Endothelial cell of umbilical vein (primary cell): ENCODE results near the gene TARDBP. TPM values are rescaled to one million over a fixed set of nuclear protein-coding genes. Genes with fewer than 3 reads are reported as not detected.

ENCODE experiments used
- BruUV-seq: library from RNA; stranded (reverse); fragments of 400-500 nt; replicated peaks from 2 replicates; lab custom pipeline; 2021; lab: Mats Ljungman, UMichigan
- CTCF ChIA-PET: fragments of 300-600, 350-600 bp; sonication (Branson Sonifier 250); formaldehyde crosslinking; loops from one replicate; lab custom pipeline; 2021; ENCODE audit warnings: antibody characterized with exemption, inconsistent platforms; lab: Charles Lee
- POLR2A ChIA-PET: fragments of 300-600, 350-600 bp; sonication (Branson Sonifier 250); formaldehyde crosslinking; loops from one replicate; lab custom pipeline; 2021; ENCODE audit warnings: antibody characterized with exemption, inconsistent platforms; lab: Charles Lee
- DNase-seq: peaks from one replicate; pipeline ENCODE4 v3.0.0-alpha.2; 2011; ENCODE audit warnings: low read depth, low spot score
- FAIRE-seq: peaks from 2 replicates; lab custom pipeline; 2011; peaks lifted over from hg19 to GRCh38; lab: Jason Lieb, UNC
- H2AFZ ChIP-seq: 2 replicates; pipeline ENCODE4 v1.6.0; 2012; ENCODE audit warnings: low read depth, low read length, control low read depth, inconsistent platforms
- H3K27ac ChIP-seq: 2 replicates; pipeline ENCODE4 v1.5.1; 2011; ENCODE audit warnings: low read depth, mild to moderate bottlenecking, control low read depth, low read length, moderate library complexity; ENCODE audit not compliant: insufficient read depth
- H3K27me3 ChIP-seq, 2 experiments: 2 replicates each; pipeline versions ENCODE4 v1.6.0 to v1.6.1; 2011; ENCODE audit warnings: low read length in 2 of 2, mixed read lengths in 1 of 2; ENCODE audit not compliant: control insufficient read depth in 2 of 2, insufficient read depth in 2 of 2
- H3K36me3 ChIP-seq, 2 experiments: 2 replicates in 1 of 2; 3 replicates in 1 of 2; pipeline ENCODE4 v1.5.1; 2011; ENCODE audit warnings: low read length in 2 of 2, mild to moderate bottlenecking in 1 of 2, moderate library complexity in 1 of 2; ENCODE audit not compliant: control insufficient read depth in 2 of 2, insufficient read depth in 2 of 2; ENCODE audit errors: extremely low read depth in 1 of 2
- H3K4me1 ChIP-seq: 3 replicates; pipeline ENCODE4 v1.5.1; 2011; ENCODE audit warnings: mild to moderate bottlenecking, low read length; ENCODE audit not compliant: control insufficient read depth, insufficient read depth; ENCODE audit errors: extremely low read depth
- H3K4me2 ChIP-seq: 2 replicates; pipeline ENCODE4 v1.6.1; 2011; ENCODE audit warnings: low read length, control low read depth, mixed read lengths; ENCODE audit not compliant: insufficient read depth
- H3K4me3 ChIP-seq, 3 experiments: fragments of 200-600 bp in 1 of 3; sonication (generic), shearing (Covaris generic) in 1 of 3; replicated peaks in 1 of 3; 2 replicates each; pipeline ENCODE4 v1.5.1; 2011 to 2016; ENCODE audit warnings: control low read depth in 3 of 3, low read length in 3 of 3, mild to moderate bottlenecking in 2 of 3, inconsistent platforms in 1 of 3, low read depth in 1 of 3, moderate library complexity in 1 of 3; ENCODE audit not compliant: insufficient read depth in 1 of 3
- H3K79me2 ChIP-seq: 2 replicates; pipeline ENCODE4 v1.6.0; 2012; ENCODE audit warnings: low read length, inconsistent platforms; ENCODE audit not compliant: control insufficient read depth, insufficient read depth
- H3K9ac ChIP-seq: replicated peaks from 2 replicates; pipeline ENCODE3; 2011; ENCODE audit warnings: low read length, control low read depth; ENCODE audit not compliant: insufficient read depth; ENCODE audit errors: extremely low read depth
- H3K9me1 ChIP-seq: replicated peaks from 3 replicates; pipeline ENCODE4 v1.6.0; 2011; ENCODE audit warnings: mild to moderate bottlenecking, low read length; ENCODE audit not compliant: control insufficient read depth, insufficient read depth; ENCODE audit errors: extremely low read depth
- H3K9me3 ChIP-seq: replicated peaks from 2 replicates; pipeline ENCODE4 v1.5.1; 2012; ENCODE audit warnings: low read length, inconsistent platforms; ENCODE audit not compliant: control insufficient read depth, insufficient read depth
- H4K20me1 ChIP-seq: replicated peaks from 2 replicates; pipeline ENCODE3; 2011; ENCODE audit warnings: mild to moderate bottlenecking, low read length; ENCODE audit not compliant: control insufficient read depth, insufficient read depth; ENCODE audit errors: extremely low read depth
- EZH2 ChIP-seq: IDR thresholded peaks from 2 replicates; pipeline ENCODE4 v1.6.1; 2012; ENCODE audit warnings: borderline replicate concordance, low read depth, mild to moderate bottlenecking, moderate library complexity, low read length, inconsistent platforms; ENCODE audit not compliant: severe bottlenecking
- FOS ChIP-seq: IDR thresholded peaks from 2 replicates; pipeline ENCODE4 v1.6.1; 2011; ENCODE audit warnings: mild to moderate bottlenecking, low read length, moderate library complexity, borderline replicate concordance; ENCODE audit not compliant: insufficient read depth
- GATA2 ChIP-seq: IDR thresholded peaks from 2 replicates; pipeline ENCODE4 v1.7.0; 2011; ENCODE audit warnings: low read depth, mild to moderate bottlenecking, moderate library complexity, mixed read lengths, low read length; ENCODE audit not compliant: insufficient read length, insufficient read depth
- JUN ChIP-seq: IDR thresholded peaks from 2 replicates; pipeline ENCODE4 v1.6.1; 2011; ENCODE audit warnings: borderline replicate concordance, low read depth; ENCODE audit not compliant: insufficient read length, insufficient read depth
- MYC ChIP-seq: IDR thresholded peaks from one replicate; pipeline ENCODE4 v1.6.1; 2011; ENCODE audit warnings: mild to moderate bottlenecking, low read depth, low read length
- POLR2A ChIP-seq: IDR thresholded peaks from 2 replicates; pipeline ENCODE4 v1.6.1; 2012; ENCODE audit warnings: low read depth, mild to moderate bottlenecking, control low read depth, low read length
- POLR2AphosphoS5 ChIP-seq: IDR thresholded peaks from 2 replicates; pipeline ENCODE4 v1.6.1; 2012; ENCODE audit warnings: low read depth, mild to moderate bottlenecking, control low read depth, low read length, moderate library complexity; ENCODE audit not compliant: insufficient read depth
- dilution Hi-C: fragments of 300-500 bp; cut with MboI; formaldehyde crosslinking; loops from one replicate; pipeline ENCODE4 v1.15.0; 2019; ENCODE audit warnings: low sequenced_read_pairs; ENCODE audit not compliant: extremely low pct_ligation_motif_present
- intact Hi-C: fragments of 100-400 bp; cut with micrococcal nuclease; formaldehyde crosslinking; loops from one replicate; pipeline ENCODE4 v1.10.0; 2022
- polyA plus RNA-seq, 4 experiments: library from polyadenylated mRNA; depleted of rRNA in 3 of 4; stranded (reverse) in 3 of 4; unstranded in 1 of 4; fragments of >200 nt; gene quantifications; 2 replicates each; pipeline versions ENCODE4 v1.2.1 to v1.2.3, GENCODE V29; 2011 to 2012; ENCODE audit warnings: missing spikeins in 1 of 4
- total RNA-seq: library from RNA; stranded (reverse); gene quantifications from 2 replicates; pipeline ENCODE4 v1.2.3, GENCODE V29; 2021
- TF ChIP-seq, protein P1 (sequence below): IDR thresholded peaks from 2 replicates; pipeline ENCODE4 v1.6.1; 2011; ENCODE audit not compliant: insufficient read depth, insufficient read length
- TF ChIP-seq, protein P2 (sequence below), 2 donors: IDR thresholded peaks; 1 replicate in 1 of 2; 2 replicates in 1 of 2; pipeline ENCODE4 v1.5.1; 2011; ENCODE audit warnings: low read length in 2 of 2, mild to moderate bottlenecking in 2 of 2, moderate library complexity in 2 of 2, control low read depth in 1 of 2, inconsistent platforms in 1 of 2, low read depth in 1 of 2; ENCODE audit not compliant: insufficient read depth in 1 of 2; ENCODE audit errors: extremely low read depth in 1 of 2

Gene TARDBP
- total and polyA plus RNA-seq, 2 donors (not counting 3 experiments of a cell fraction or from before 2014, with no cell fraction given), result 106 to 183 TPM

DNA sequence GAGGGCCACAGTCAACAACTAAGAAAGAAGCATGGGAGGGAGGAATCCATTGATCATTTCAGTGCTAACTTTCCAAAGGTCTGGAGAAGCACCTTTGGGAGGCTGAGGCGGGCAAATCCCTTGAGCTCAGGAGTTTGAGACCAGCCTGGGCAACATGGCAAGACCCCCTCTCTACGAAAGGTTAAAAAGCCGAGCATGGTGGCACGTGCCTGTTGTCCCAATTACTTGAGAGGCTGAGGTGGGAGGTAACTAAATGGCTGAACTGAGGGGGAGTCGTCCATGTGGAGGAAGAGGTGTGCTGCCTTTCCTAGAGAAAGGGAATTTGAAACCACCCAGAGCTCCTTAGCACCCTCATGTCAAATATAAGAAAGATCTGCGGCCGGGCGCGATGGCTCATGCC lies 18.4 kb downstream of the TARDBP start:
- no peaks in the 10 kb centered on the region for H3K4me1 ChIP-seq
- H2AFZ ChIP-seq, result no peak overlapping the region
- no peaks in the 10 kb centered on the region for H3K79me2 ChIP-seq
- no peak overlapping the region for H3K4me2 ChIP-seq
- no peak overlapping the region for H3K4me3 ChIP-seq
- DNase-seq (no peak), FAIRE-seq (no peak)
- TF ChIP-seq POLR2AphosphoS5, result no peak
- no peak for TF ChIP-seq FOS
- no peak for TF ChIP-seq GATA2
- no peak for TF ChIP-seq POLR2A
- TF ChIP-seq, protein P1, sequence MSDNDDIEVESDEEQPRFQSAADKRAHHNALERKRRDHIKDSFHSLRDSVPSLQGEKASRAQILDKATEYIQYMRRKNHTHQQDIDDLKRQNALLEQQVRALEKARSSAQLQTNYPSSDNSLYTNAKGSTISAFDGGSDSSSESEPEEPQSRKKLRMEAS, result no peak
- no peak for TF ChIP-seq EZH2
- H3K27me3 ChIP-seq, result no peaks in the 10 kb centered on the region
- CTCF ChIA-PET, result interaction anchor here (1.4 kb wide), 1 partner anchor 615 kb away, joined by 6 read pairs; no protein-coding TSS in a partner anchor
- dilution Hi-C loops (no loop called here), intact Hi-C loops (no loop called here)
- POLR2A ChIA-PET, result no interaction called here
- no peak overlapping the region for H3K9ac ChIP-seq
- no peaks in the 10 kb centered on the region for H3K9me1 ChIP-seq
- peaks cover 8 to 11% of the 10 kb centered on the region in 2 experiments for H3K36me3 ChIP-seq
- no peaks in the 10 kb centered on the region for H4K20me1 ChIP-seq
- no peaks in the 10 kb centered on the region for H3K9me3 ChIP-seq
- no peak overlapping the region for H3K27ac ChIP-seq
- no TSS peak for BruUV-seq

DNA sequence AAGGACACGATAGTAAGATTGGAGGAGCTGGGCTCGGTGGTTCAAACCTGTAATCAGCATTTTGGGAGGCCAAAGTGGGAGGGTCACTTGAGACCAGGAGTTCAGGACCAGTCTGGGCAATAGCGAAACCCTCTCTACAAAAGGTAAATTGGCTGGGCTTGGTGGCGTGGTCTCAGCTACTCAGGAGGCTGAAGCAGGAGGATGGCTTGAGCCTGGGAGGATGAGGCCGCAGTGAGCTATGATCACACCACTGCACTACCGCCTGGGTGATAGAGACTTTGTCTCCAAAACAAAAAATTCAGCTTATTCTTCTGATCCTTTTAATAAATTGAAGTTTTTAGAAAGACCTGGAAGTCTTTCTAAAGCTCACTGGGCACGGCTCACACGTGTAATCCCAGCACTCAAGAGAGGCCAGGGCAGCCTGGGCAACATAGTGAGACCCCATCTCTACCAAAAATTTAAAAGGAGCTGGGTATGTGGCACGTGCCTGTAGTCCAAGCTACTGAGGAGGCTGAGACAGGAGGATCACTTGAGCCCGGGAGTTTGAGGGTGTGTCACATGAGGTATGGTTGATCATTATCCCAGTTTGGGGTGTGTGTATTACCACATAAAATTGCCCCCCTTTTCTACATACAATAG lies 19.3 kb downstream of the TARDBP start:
- dilution Hi-C loops, result no loop called here
- Histone ChIP-seq H4K20me1 (no peaks in the 10 kb centered on the region), H3K9me3 (no peaks in the 10 kb centered on the region), H2AFZ (no peak overlapping the region), H3K9me1 (no peaks in the 10 kb centered on the region), H3K27ac (no peak overlapping the region), H3K4me1 (no peaks in the 10 kb centered on the region), H3K9ac (no peak overlapping the region), H3K27me3 (no peaks in the 10 kb centered on the region), H3K4me3 (no peak overlapping the region), H3K36me3 (peaks cover 6 to 8% of the 10 kb centered on the region in 2 experiments), H3K79me2 (no peaks in the 10 kb centered on the region), H3K4me2 (no peak overlapping the region)
- intact Hi-C loops, result no loop called here
- ChIA-PET POLR2A (no interaction called here), CTCF (interaction anchor here (0.6 to 1.4 kb wide), 3 partner anchors 19 to 614 kb away, joined by 3 to 6 read pairs (median 3); partner anchors contain the start of gene TARDBP)
- DNase-seq (no peak), FAIRE-seq (no peak)
- BruUV-seq, result no TSS peak
- TF ChIP-seq JUN, result no peak
- TF ChIP-seq GATA2, result no peak
- no peak for TF ChIP-seq POLR2A
- no peak for TF ChIP-seq EZH2
- TF ChIP-seq FOS, result no peak
- TF ChIP-seq MYC, result no peak
- no peak for TF ChIP-seq POLR2AphosphoS5
- TF ChIP-seq, protein P2, sequence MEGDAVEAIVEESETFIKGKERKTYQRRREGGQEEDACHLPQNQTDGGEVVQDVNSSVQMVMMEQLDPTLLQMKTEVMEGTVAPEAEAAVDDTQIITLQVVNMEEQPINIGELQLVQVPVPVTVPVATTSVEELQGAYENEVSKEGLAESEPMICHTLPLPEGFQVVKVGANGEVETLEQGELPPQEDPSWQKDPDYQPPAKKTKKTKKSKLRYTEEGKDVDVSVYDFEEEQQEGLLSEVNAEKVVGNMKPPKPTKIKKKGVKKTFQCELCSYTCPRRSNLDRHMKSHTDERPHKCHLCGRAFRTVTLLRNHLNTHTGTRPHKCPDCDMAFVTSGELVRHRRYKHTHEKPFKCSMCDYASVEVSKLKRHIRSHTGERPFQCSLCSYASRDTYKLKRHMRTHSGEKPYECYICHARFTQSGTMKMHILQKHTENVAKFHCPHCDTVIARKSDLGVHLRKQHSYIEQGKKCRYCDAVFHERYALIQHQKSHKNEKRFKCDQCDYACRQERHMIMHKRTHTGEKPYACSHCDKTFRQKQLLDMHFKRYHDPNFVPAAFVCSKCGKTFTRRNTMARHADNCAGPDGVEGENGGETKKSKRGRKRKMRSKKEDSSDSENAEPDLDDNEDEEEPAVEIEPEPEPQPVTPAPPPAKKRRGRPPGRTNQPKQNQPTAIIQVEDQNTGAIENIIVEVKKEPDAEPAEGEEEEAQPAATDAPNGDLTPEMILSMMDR (IDR thresholded peaks at IDR 0.05; ENCODE audit: extremely low read depth in 1 of 2, insufficient read depth in 1 of 2, low read depth in 1 of 2, low read length in 2 of 2), result no peak
- TF ChIP-seq, protein P1, result no peak
